ENCODE results near the gene ABCB8. TPM values are rescaled to one million over a fixed set of nuclear protein-coding genes. Genes with fewer than 3 reads are reported as not detected.

ABCB8 gene
- total and polyA plus RNA-seq, 2 donors (not counting 3 experiments of a cell fraction or from before 2014, with no cell fraction given) = 38.0 to 46.3 TPM

DNA sequence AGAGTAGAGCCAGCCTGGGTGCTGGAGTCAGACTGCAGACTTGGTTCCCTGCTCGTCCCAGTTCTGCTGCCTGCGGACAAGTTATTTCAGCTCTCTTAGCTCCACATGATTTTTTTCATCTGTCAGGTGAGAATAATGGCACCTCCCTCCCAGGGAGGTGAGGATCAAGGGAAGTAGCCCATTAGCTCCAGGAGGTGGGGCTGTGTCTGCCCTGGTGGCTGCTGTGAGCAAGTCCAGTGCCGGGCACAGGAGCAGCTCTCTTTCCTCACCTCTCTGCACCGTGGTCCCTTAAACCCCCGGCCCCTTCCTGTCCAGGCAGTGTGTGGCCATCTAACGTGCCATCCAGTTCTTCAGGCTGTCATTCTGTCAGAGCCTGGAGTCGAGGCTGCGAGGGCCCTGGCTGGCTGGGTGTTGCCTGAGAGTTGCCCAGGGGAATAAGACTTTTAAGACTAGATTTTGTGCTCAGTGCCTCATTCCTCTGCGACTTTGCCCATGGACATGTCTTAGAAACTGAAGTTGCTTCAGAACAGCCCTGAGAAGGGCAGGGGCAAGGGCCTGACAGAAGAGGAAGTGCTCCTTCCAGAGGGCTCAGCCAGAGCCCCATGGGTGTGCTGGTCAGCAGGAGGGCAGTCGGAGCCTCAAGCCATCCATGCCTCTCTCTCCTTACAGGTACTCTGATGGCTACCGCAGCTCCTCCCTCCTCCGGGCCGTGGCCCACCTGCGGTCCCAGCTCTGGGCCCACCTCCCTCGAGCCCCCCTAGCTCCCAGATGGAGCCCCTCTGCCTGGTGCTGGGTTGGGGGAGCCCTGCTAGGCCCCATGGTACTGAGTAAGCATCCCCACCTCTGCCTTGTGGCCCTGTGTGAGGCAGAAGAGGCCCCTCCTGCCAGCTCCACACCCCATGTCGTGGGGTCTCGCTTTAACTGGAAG lies 5.0 kb downstream of the ABCB8 start:
- H3K4me1 ChIP-seq (ENCODE audit: control insufficient read depth, extremely low read depth, insufficient read depth, low read length) = peaks cover 10% of the 10 kb centered on the region
- no peak for TF ChIP-seq MYC (IDR thresholded peaks at IDR 0.05; ENCODE audit: low read depth, low read length)
- TF ChIP-seq, protein P1, sequence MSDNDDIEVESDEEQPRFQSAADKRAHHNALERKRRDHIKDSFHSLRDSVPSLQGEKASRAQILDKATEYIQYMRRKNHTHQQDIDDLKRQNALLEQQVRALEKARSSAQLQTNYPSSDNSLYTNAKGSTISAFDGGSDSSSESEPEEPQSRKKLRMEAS (IDR thresholded peaks at IDR 0.05; ENCODE audit: insufficient read depth, insufficient read length) = no peak
- TF ChIP-seq POLR2A (IDR thresholded peaks at IDR 0.05; ENCODE audit: low read depth, low read length) = no peak
- TF ChIP-seq, protein P2, sequence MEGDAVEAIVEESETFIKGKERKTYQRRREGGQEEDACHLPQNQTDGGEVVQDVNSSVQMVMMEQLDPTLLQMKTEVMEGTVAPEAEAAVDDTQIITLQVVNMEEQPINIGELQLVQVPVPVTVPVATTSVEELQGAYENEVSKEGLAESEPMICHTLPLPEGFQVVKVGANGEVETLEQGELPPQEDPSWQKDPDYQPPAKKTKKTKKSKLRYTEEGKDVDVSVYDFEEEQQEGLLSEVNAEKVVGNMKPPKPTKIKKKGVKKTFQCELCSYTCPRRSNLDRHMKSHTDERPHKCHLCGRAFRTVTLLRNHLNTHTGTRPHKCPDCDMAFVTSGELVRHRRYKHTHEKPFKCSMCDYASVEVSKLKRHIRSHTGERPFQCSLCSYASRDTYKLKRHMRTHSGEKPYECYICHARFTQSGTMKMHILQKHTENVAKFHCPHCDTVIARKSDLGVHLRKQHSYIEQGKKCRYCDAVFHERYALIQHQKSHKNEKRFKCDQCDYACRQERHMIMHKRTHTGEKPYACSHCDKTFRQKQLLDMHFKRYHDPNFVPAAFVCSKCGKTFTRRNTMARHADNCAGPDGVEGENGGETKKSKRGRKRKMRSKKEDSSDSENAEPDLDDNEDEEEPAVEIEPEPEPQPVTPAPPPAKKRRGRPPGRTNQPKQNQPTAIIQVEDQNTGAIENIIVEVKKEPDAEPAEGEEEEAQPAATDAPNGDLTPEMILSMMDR (IDR thresholded peaks at IDR 0.05; ENCODE audit: extremely low read depth in 1 of 2, insufficient read depth in 1 of 2, low read depth in 1 of 2, low read length in 2 of 2) = no peak
- TF ChIP-seq JUN (IDR thresholded peaks at IDR 0.05; ENCODE audit: borderline replicate concordance, insufficient read depth, insufficient read length, low read depth) = no peak
- no peak for TF ChIP-seq POLR2AphosphoS5 (IDR thresholded peaks at IDR 0.05; ENCODE audit: insufficient read depth, low read depth, low read length)
- no peak for TF ChIP-seq FOS (IDR thresholded peaks at IDR 0.05; ENCODE audit: borderline replicate concordance, insufficient read depth, low read length)
- TF ChIP-seq EZH2 (IDR thresholded peaks at IDR 0.05; ENCODE audit: borderline replicate concordance, low read depth, low read length, severe bottlenecking) = no peak
- TF ChIP-seq GATA2 (IDR thresholded peaks at IDR 0.05; ENCODE audit: insufficient read depth, insufficient read length, low read depth, low read length) = no peak
- H2AFZ ChIP-seq (ENCODE audit: low read depth, low read length) = no peak overlapping the region
- H3K36me3 ChIP-seq (ENCODE audit: control insufficient read depth in 2 of 2, extremely low read depth in 1 of 2, insufficient read depth in 2 of 2, low read length in 2 of 2) = peaks cover 0 to 17% of the 10 kb centered on the region in 2 experiments
- H4K20me1 ChIP-seq (replicated peaks; ENCODE audit: control insufficient read depth, extremely low read depth, insufficient read depth, low read length) = no peaks in the 10 kb centered on the region
- no peaks in the 10 kb centered on the region for H3K9me1 ChIP-seq (replicated peaks; ENCODE audit: control insufficient read depth, extremely low read depth, insufficient read depth, low read length)
- POLR2A ChIA-PET = no interaction called here
- CTCF ChIA-PET = interaction anchor here (1.1 to 1.7 kb wide), 2 partner anchors 15 to 91 kb away, joined by 5 to 8 read pairs; no protein-coding TSS in a partner anchor
- H3K4me3 ChIP-seq (replicated peaks in 1 of 3; ENCODE audit: insufficient read depth in 1 of 3, low read depth in 1 of 3, low read length in 3 of 3) = no peak overlapping the region
- no peak for FAIRE-seq
- no peak overlapping the region for H3K27ac ChIP-seq (ENCODE audit: insufficient read depth, low read depth, low read length)
- H3K79me2 ChIP-seq (ENCODE audit: control insufficient read depth, insufficient read depth, low read length) = no peaks in the 10 kb centered on the region
- DNase-seq (ENCODE audit: low read depth, low spot score) = no peak
- BruUV-seq (replicated peaks) = no TSS peak
- no peak overlapping the region for H3K9ac ChIP-seq (replicated peaks; ENCODE audit: extremely low read depth, insufficient read depth, low read length)
- dilution Hi-C loops (cut with MboI; ENCODE audit: extremely low pct_ligation_motif_present, low sequenced_read_pairs) = no loop called here
- no peaks in the 10 kb centered on the region for H3K9me3 ChIP-seq (replicated peaks; ENCODE audit: control insufficient read depth, insufficient read depth, low read length)
- no peak overlapping the region for H3K4me2 ChIP-seq (ENCODE audit: insufficient read depth, low read length)
- intact Hi-C loops (cut with micrococcal nuclease) = no loop called here
- H3K27me3 ChIP-seq (ENCODE audit: control insufficient read depth in 2 of 2, insufficient read depth in 2 of 2, low read length in 2 of 2) = no peaks in the 10 kb centered on the region

All from endothelial cell of umbilical vein (primary cell).